Natural killer cell treated with Interleukin-12 subunit alpha and Interleukin-12 subunit beta and Interleukin-15 and Interleukin-18, amount 100 ng/mL, for 72 hours (primary cell): Measurements from ENCODE around the gene ATG2A. TPM values are rescaled to one million over a fixed set of nuclear protein-coding genes. Genes with fewer than 3 reads are reported as not detected.

ENCODE experiments used
- ATAC-seq, 2 donors: fragments of 150-1000 bp; cut with Tn5 transposase in 1 of 2; sonication (Bioruptor Pico), chemical (Tn5 transposase) in 1 of 2; 2 replicates each; pipeline ENCODE4 v1.10.0; 2021
- DNase-seq: peaks from one replicate; pipeline ENCODE4 v3.0.0; 2022; ENCODE audit warnings: low spot score
- H3K27ac Mint-ChIP-seq, 2 donors: 1 replicate in 1 of 2; 2 replicates in 1 of 2; pipeline ENCODE4 v1.8.0; 2022; ENCODE audit warnings: mixed read lengths in 2 of 2, mild to moderate bottlenecking in 1 of 2, moderate library complexity in 1 of 2
- H3K27me3 Mint-ChIP-seq, 2 donors: 1 replicate in 1 of 2; 2 replicates in 1 of 2; pipeline ENCODE4 v1.8.0; 2022; ENCODE audit warnings: mixed read lengths in 2 of 2
- H3K36me3 Mint-ChIP-seq: one replicate; pipeline ENCODE4 v1.8.0; 2022; ENCODE audit warnings: mixed read lengths
- H3K4me1 Mint-ChIP-seq, 2 donors: 1 replicate in 1 of 2; 2 replicates in 1 of 2; pipeline ENCODE4 v1.8.0; 2022; ENCODE audit warnings: low read depth in 2 of 2, mixed read lengths in 2 of 2, mild to moderate bottlenecking in 1 of 2
- H3K4me3 Mint-ChIP-seq: one replicate; pipeline ENCODE4 v1.8.0; 2022; ENCODE audit warnings: mixed read lengths
- H3K9me3 Mint-ChIP-seq: 2 replicates; pipeline ENCODE4 v1.8.0; 2022; ENCODE audit warnings: mixed read lengths
- total RNA-seq, 2 donors: library from RNA; stranded (reverse); gene quantifications; one replicate each; pipeline ENCODE4 v1.2.3, GENCODE V29; 2022

Gene ATG2A
- total RNA-seq, 2 donors from 2014 or later, result 24.1 to 31.9 TPM

- H3K27ac Mint-ChIP-seq, result peak overlapping the region; percentile 88 to 92
- peaks cover 5% of the 10 kb centered on the region for H3K9me3 Mint-ChIP-seq
- H3K36me3 Mint-ChIP-seq, result peaks cover under 1% of the 10 kb centered on the region
- peaks cover 69 to 72% of the 10 kb centered on the region in 2 donors for H3K4me1 Mint-ChIP-seq
- DNase-seq (no peak), ATAC-seq (no peak)
- peak overlapping the region; percentile 79 for H3K4me3 Mint-ChIP-seq
- H3K27me3 Mint-ChIP-seq, result no peaks in the 10 kb centered on the region
Observed at GRCh38 chr11:64861227-64861975, 55.6 kb downstream of the ATG2A start.

GRCh38 chr11:64859542-64860414, 57.2 kb downstream of the ATG2A start:
- ATAC-seq (peak; percentile 80 to 84), DNase-seq (no peak)
- peaks cover 69 to 74% of the 10 kb centered on the region in 2 donors for H3K4me1 Mint-ChIP-seq
- H3K36me3 Mint-ChIP-seq, result peaks cover 6% of the 10 kb centered on the region
- peak overlapping the region; percentile 88 to 92 for H3K27ac Mint-ChIP-seq
- H3K9me3 Mint-ChIP-seq, result no peaks in the 10 kb centered on the region
- no peaks in the 10 kb centered on the region for H3K27me3 Mint-ChIP-seq
- H3K4me3 Mint-ChIP-seq, result peak overlapping the region; percentile 89

- Mint-ChIP-seq H3K36me3 (peaks cover 6% of the 10 kb centered on the region), H3K27me3 (no peaks in the 10 kb centered on the region)
- peak; percentile 62 to 64 for ATAC-seq
Observed at GRCh38 chr11:64858467-64859263, 58.3 kb downstream of the ATG2A start.

GRCh38 chr11:64857485-64857884, 59.5 kb downstream of the ATG2A start:
- no peaks in the 10 kb centered on the region for H3K27me3 Mint-ChIP-seq
- H3K36me3 Mint-ChIP-seq, result peaks cover 6% of the 10 kb centered on the region
- peaks cover 72% of the 10 kb centered on the region in 2 donors for H3K4me1 Mint-ChIP-seq
- peak overlapping the region; percentile 51 for H3K4me3 Mint-ChIP-seq
- H3K27ac Mint-ChIP-seq, result peak overlapping the region; percentile 53 to 88
- ATAC-seq (no peak), DNase-seq (no peak)
- H3K9me3 Mint-ChIP-seq, result no peaks in the 10 kb centered on the region

More at GRCh38 chr11:64858467-64859263, 58.3 kb downstream of the ATG2A start:
- H3K4me3 Mint-ChIP-seq, result peak overlapping the region; percentile 89
- DNase-seq, result peak; percentile 77
- peak overlapping the region; percentile 88 to 92 for H3K27ac Mint-ChIP-seq
- peaks cover 68 to 69% of the 10 kb centered on the region in 2 donors for H3K4me1 Mint-ChIP-seq
- H3K9me3 Mint-ChIP-seq, result no peaks in the 10 kb centered on the region

GRCh38 chr11:64856382-64857227, 60.4 kb downstream of the ATG2A start:
- Mint-ChIP-seq H3K9me3 (no peaks in the 10 kb centered on the region), H3K27me3 (no peaks in the 10 kb centered on the region), H3K27ac (peak overlapping the region; percentile 88 to 95), H3K36me3 (peaks cover 6% of the 10 kb centered on the region), H3K4me1 (peaks cover 73 to 75% of the 10 kb centered on the region in 2 donors), H3K4me3 (peak overlapping the region; percentile 86)
- DNase-seq, result peak; percentile 87
- peak; percentile 53 to 72 for ATAC-seq

GRCh38 chr11:64855596-64856304, 61.3 kb downstream of the ATG2A start:
- peaks cover 6% of the 10 kb centered on the region for H3K36me3 Mint-ChIP-seq

GRCh38 chr11:64854534-64855502, 62.2 kb downstream of the ATG2A start:
- no peak for ATAC-seq
- Mint-ChIP-seq H3K27me3 (no peaks in the 10 kb centered on the region), H3K9me3 (no peaks in the 10 kb centered on the region), H3K4me1 (peaks cover 71 to 73% of the 10 kb centered on the region in 2 donors), H3K4me3 (peak overlapping the region; percentile 86), H3K36me3 (peaks cover 6% of the 10 kb centered on the region), H3K27ac (peak overlapping the region; percentile 88 to 95)
- no peak for DNase-seq

More at GRCh38 chr11:64855596-64856304, 61.3 kb downstream of the ATG2A start:
- Mint-ChIP-seq H3K27me3 (no peaks in the 10 kb centered on the region), H3K4me1 (peaks cover 76 to 78% of the 10 kb centered on the region in 2 donors), H3K4me3 (peak overlapping the region; percentile 86), H3K9me3 (no peaks in the 10 kb centered on the region), H3K27ac (peak overlapping the region; percentile 88 to 95)
- no peak for ATAC-seq
- no peak for DNase-seq

GRCh38 chr11:64854157-64854533, 62.9 kb downstream of the ATG2A start:
- no peaks in the 10 kb centered on the region for H3K27me3 Mint-ChIP-seq
- H3K4me3 Mint-ChIP-seq, result peak overlapping the region; percentile 86
- peak overlapping the region; percentile 88 to 95 for H3K27ac Mint-ChIP-seq
- H3K9me3 Mint-ChIP-seq, result no peaks in the 10 kb centered on the region
- ATAC-seq (no peak), DNase-seq (no peak)
- H3K36me3 Mint-ChIP-seq, result peaks cover 6% of the 10 kb centered on the region
- H3K4me1 Mint-ChIP-seq, result peaks cover 71 to 72% of the 10 kb centered on the region in 2 donors

GRCh38 chr11:64853709-64854108, 63.3 kb downstream of the ATG2A start:
- DNase-seq (no peak), ATAC-seq (no peak)
- no peaks in the 10 kb centered on the region for H3K27me3 Mint-ChIP-seq
- peak overlapping the region; percentile 78 to 92 for H3K27ac Mint-ChIP-seq
- no peaks in the 10 kb centered on the region for H3K9me3 Mint-ChIP-seq
- peaks cover 70 to 71% of the 10 kb centered on the region in 2 donors for H3K4me1 Mint-ChIP-seq
- H3K4me3 Mint-ChIP-seq, result peak overlapping the region; percentile 80
- peaks cover 6% of the 10 kb centered on the region for H3K36me3 Mint-ChIP-seq

GRCh38 chr11:64852804-64853509, 64.1 kb downstream of the ATG2A start:
- DNase-seq (peak; percentile 79), ATAC-seq (peak; percentile 33 to 59)
- no peaks in the 10 kb centered on the region for H3K27me3 Mint-ChIP-seq
- peaks cover 72% of the 10 kb centered on the region in 2 donors for H3K4me1 Mint-ChIP-seq
- peaks cover 6% of the 10 kb centered on the region for H3K36me3 Mint-ChIP-seq
- peak overlapping the region; percentile 78 to 92 for H3K27ac Mint-ChIP-seq
- peak overlapping the region; percentile 80 for H3K4me3 Mint-ChIP-seq
- no peaks in the 10 kb centered on the region for H3K9me3 Mint-ChIP-seq

- no peaks in the 10 kb centered on the region for H3K9me3 Mint-ChIP-seq
- DNase-seq (no peak), ATAC-seq (no peak)
- H3K4me3 Mint-ChIP-seq, result peak overlapping the region; percentile 80
- peaks cover 6% of the 10 kb centered on the region for H3K36me3 Mint-ChIP-seq
- no peaks in the 10 kb centered on the region for H3K27me3 Mint-ChIP-seq
- peak overlapping the region; percentile 78 to 92 for H3K27ac Mint-ChIP-seq
- H3K4me1 Mint-ChIP-seq, result peaks cover 75 to 76% of the 10 kb centered on the region in 2 donors
Observed at GRCh38 chr11:64851831-64852351, 65.1 kb downstream of the ATG2A start.
